HG03571 (cell line): ENCODE data around the gene UBXN1.

Experiments used
- ATAC-seq: cut with Tn5 transposase; IDR thresholded peaks from one replicate; pipeline ENCODE4 v1.9.1; 2021; ENCODE audit not compliant: unreplicated experiment

UBXN1 gene

GRCh38 chr11:62646825-62647608, 31.9 kb downstream of the UBXN1 start:
- ATAC-seq, result no peak

GRCh38 chr11:62645946-62646824, 32.7 kb downstream of the UBXN1 start, which contains the start of gene GANAB:
Gene GANAB (minus strand): TSS chr11:62646613. CDS start chr11:62646599, 14 bp downstream.
- ATAC-seq, result peak; percentile 92

- ATAC-seq, result no peak
Measured at GRCh38 chr11:62645671-62645945, 33.3 kb downstream of the UBXN1 start.

GRCh38 chr11:62644220-62644619, 34.7 kb downstream of the UBXN1 start:
- no peak for ATAC-seq

GRCh38 chr11:62632492-62632891, 46.4 kb downstream of the UBXN1 start:
- no peak for ATAC-seq

GRCh38 chr11:62627713-62628112, 51.2 kb downstream of the UBXN1 start:
- no peak for ATAC-seq
